SU-DHL-6 (cell line): ENCODE results near the gene MOB3A.

Experiments used
- CTCF ChIP-seq: fragments of 200-600 bp; sonication (generic); IDR thresholded peaks from one replicate; pipeline ENCODE4 v1.5.1; 2017; ENCODE audit warnings: antibody characterized with exemption, mild to moderate bottlenecking, low read length, moderate library complexity; ENCODE audit not compliant: insufficient read depth, poor library complexity, severe bottlenecking
- EZH2phosphoT487 ChIP-seq: fragments of 200-600 bp; sonication (generic), shearing (Covaris generic); conservative IDR thresholded peaks from 2 replicates; pipeline ENCODE4 v1.6.1; 2018; ENCODE audit warnings: mild to moderate bottlenecking, antibody characterized with exemption, low read length, moderate library complexity, mixed read lengths

GRCh38 chr19:2059422-2060201 lies 36.5 kb downstream of the MOB3A start:
- TF ChIP-seq EZH2phosphoT487 (no peak), CTCF (no peak)
